GM18868 (cell line): ENCODE measurements around the gene KIF1A.
A peak's percentile ranks its signal among the peaks of the same experiment; 100 is the strongest.
"Not testable (repeated sequence)": the region's sequence is repeated elsewhere in the genome, so short reads cannot be mapped to it uniquely, and the experiment has no call there.

ENCODE experiments used
- ATAC-seq: cut with Tn5 transposase; IDR thresholded peaks from one replicate; pipeline ENCODE4 v1.9.1; 2021; ENCODE audit warnings: mild to moderate bottlenecking, moderate library complexity; ENCODE audit not compliant: unreplicated experiment

Gene KIF1A

DNA sequence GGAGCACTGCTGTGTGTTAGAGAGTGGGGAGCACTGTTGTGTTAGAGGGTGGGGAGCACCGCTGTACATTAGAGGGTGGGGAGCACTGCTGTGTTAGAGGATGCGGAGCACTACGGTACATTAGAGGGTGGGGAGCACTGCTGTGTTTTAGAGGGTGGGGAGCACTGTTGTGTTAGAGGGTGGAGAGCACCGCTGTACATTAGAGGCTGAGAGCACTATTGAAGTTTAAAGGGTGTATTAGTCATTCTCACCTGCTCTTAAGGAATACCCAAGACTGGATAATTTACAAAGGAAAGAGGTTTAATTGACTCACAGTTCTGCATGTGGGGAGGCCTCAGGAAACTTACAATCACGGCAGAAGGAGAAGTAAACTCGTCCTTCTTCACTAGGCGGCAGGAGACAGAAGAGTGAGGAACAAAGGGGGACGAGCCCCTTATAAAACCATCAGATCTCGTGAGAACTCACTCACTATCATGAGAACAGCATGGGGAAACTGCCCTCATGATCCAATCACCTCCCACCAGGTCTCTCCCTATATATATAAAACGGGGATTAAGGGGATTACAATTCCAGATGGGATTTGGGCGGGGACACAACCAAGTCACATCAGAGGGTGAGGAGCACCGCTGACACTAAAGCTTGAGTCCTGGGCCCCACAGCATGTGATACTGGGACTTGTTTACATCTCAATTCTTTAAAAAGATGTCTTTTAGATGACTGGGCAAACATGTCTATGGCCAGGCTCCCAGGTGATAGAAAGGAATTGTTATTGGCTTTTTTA is 29.1 kb upstream of the KIF1A start:
- ATAC-seq: no peak

DNA sequence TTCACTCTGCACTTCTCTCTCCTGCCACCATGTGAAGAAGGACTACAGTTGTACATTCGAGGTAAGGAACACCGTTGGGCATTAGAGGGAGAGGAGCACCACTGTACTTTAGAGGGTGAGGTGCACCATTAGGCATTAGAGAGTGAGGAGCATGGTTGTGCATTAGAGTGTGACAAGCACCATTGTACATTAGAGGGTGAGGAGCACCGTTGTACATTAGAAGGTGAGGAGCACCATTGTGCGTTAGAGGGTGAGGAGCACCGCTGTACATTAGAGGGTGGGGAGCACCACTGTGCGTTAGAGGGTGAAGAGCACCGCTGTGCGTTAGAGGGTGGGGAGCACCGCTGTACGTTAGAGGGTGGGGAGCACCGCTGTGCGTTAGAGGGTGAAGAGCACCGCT is 27.8 kb upstream of the KIF1A start:
- no peak for ATAC-seq

DNA sequence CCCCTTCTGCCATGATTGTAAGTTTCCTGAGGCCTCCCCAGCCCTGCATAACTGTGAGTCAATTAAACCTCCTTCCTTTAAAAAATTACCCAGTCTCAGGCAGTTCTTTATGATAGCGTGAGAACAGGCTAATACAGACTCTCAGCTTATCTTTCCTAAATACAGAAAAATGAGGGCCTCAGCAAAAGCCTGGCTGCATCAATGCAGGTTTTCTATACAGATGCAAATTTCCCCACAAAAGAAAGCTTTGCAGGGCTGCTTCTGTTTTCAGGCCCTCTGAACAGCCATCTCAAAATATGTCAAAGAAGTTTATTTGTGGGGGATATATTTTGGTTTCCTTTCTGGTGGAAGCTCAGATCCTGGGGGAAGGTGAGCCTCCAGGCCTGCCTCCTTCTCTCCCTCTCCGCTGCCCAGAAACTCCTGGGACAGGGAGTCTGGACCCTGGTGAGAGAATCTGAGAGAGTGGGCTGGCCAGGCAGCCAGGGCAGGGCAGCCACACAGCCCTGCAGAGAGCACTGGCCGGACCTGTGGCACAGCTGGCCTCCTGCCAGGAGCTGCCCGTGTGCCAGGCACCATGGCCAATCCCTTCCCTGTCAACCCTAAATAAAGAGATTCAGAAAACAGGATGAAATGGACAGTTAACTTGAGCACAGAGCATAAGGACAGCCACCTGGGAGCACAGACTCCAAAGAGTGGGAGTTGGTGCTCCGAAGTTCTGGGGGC is 27.0 kb upstream of the KIF1A start:
- ATAC-seq: no peak

DNA sequence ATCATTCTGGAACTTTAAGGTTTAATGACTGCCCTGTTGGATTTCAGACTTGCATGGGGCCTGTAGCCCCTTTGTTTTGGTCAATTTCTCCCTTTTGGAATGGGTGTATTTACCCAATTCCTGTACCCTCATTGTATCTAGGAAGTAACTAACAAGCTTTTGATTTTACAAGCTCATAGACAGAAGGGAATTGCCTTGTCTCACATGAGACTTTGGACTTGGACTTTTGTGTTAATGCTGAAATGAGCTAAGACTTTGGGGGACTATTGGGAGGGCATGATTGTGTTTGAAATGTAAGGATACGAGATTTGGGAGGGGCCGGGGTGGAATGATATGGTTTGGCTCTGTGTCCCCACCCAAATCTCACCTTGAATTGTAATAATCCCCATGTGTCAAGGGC is 26.3 kb upstream of the KIF1A start:
- not testable (repeated sequence) for ATAC-seq

DNA sequence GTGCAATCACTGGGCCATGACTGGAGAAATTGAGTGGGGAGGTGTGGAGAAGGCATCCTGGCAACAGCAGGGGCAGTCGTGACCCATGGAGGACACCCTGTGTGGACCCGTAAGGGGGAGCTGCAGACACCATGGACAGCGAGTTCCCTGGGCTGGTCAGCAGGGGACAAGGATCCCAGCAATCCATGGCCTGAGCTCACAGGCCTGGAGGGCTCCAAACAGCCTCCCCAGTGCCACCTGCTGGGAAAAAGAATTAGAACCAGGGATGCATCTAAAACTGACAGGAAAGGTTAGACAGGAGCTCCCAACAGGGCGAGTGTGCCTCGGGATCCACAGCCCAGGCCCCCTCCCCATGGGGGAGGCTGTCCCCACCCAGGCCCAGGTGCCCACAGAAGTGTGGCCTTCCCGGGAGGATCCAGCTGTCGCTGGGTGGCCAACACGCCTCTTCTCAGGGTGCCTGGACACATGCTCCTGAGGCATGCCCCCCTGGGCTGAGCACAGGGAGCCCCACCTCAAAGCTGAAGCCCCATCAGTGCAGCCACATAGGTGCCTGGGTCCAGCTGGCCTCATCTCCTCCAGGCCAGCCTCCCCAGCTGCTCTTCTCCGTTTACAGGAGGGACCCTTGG is 20.5 kb upstream of the KIF1A start:
- ATAC-seq: no peak

DNA sequence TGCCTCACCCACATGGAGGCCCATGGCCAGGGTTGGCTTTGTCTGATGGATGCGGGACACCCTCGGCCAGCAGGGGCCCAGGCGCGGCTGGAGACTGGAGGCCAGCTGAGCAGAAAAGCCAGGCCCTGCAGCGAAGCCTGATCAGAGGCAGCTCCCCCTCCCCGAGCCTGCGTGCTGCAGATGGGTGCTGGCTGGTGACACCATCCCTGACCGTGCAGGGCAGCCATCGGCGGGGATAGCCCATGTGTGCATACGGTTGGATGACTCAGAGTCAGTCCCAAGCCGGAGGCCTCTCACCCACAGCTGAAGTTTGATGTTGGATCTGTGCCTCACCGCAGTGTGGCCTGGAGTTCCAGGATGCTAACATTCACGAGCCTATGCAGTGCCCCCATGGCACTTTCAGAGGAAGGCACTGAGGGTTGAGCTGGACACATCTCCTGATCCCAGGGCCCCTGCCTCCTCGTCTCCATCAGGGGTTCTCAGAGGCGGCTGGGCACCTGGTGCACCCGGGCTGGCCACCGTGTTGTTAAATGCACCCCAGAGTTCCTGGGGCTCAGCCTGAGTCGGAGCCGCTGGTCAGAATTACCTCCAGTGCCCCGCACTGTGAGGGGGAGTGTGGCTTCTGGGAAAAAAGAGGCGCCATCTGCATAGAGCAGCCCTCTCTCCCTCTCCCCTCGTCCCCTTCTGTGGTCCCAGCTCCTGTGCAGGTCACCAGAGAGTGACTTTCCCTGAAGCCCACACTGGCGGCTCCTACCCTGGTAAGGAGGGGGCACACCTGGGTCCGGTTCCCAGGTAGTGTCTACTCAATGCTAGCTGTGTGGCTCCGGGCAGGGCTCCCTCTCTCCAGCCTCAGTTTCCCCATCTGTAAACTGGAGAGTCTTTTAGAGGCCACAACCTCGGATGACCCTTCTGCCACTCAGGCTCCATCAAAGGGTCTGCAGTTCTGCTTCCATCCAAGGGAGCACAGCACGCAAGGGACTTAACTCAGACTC is 19.4 kb upstream of the KIF1A start:
- no peak for ATAC-seq

DNA sequence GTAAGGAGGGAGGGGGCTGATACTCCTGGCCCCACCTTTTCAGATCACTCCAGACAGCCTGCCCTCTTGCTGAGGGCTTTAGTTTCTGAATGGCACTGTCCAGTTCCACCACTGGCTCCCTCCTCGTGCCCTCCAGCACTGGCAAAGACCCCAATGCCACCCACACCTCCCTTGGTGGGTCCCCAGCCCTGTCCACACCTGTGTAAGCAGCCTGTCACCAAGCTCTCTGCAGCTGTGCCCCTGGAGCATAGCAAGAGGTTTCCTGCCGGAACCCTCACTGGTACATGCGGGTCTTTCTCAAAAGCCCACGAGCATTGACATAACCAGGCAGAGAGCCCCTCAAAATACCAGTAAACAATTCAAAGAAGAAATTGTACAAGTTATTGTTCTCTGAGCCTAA is 17.6 kb upstream of the KIF1A start:
- ATAC-seq: no peak

DNA sequence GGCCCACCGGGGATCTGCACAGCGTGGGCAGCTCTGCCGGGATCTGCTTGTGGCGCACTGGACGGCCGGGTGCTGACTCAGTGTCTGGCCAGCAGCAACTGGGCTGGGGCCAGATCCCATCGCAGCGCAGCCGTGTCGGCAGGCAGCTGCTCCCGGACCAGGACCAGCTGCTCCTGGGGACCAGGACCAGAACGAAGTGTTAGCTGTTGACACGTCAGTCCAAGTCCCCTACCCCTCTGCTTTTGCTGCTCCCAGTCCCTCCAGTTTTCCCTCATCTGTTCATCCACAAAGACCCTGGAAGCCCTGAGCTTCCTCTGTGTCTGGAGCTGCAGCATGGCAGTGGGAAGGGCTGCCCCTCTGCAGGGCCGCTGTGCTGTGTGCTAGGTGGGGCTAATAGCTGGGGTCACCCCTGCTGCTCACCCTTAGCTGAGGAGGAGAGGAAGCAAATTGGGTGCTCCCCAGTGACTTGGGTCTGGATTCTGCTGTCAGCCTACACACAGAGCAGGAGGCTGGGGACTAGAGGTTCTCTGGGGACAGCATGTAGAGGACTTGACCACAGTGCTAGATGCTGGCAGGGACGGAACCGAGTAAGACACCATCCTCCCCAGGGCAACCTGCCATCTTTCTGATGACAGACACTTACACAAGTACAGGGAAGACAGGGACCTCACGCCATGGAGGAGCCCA is 16.9 kb upstream of the KIF1A start:
- ATAC-seq: no peak

DNA sequence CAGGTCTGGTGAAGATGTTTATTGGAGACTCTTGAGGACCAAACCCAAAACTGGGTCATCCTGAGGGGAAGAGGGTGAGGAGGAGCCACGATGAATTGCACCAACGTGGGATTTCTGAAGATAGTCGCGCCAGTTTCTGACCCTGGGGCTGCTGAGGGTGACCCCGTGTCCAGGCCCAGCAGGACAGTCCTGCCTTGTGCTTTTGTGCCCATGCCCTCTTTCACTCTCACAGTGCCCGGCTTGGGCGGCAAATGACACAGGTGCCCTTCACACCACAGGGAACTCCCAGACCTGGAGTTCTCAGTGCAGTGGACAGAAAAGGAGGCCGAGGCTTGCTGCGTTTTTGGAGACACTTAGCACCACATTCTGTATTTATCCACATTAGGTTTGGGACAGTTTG is 15.5 kb upstream of the KIF1A start:
- no peak for ATAC-seq

DNA sequence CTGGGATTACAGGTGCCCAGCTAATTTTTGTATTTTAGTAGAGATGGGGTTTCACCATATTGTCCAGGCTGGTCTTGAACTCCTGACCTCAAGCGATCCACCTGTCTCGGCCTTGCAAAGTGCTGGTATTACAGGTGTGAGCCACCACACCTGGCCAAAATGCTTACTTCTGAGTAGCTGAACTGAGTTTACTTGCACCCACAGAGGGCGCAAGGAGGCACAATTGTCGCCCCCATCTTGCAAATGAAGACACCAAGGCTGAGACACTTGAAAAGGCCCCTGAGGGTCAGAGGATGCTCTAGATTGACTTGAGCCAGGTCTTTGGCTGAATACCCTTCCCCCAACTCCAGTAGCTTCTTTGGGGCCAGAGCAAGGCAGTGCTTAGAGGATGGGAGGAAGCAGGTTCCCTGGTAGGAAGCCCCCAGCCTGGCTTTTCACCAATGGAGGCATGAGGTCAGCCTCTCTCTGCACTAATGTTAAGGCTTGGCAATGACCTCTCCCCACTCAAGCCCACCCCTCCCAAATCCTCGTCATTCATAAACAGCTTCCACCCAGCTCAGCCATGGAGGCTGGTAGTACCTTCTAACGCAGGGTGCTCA is 14.5 kb upstream of the KIF1A start:
- no peak for ATAC-seq

DNA sequence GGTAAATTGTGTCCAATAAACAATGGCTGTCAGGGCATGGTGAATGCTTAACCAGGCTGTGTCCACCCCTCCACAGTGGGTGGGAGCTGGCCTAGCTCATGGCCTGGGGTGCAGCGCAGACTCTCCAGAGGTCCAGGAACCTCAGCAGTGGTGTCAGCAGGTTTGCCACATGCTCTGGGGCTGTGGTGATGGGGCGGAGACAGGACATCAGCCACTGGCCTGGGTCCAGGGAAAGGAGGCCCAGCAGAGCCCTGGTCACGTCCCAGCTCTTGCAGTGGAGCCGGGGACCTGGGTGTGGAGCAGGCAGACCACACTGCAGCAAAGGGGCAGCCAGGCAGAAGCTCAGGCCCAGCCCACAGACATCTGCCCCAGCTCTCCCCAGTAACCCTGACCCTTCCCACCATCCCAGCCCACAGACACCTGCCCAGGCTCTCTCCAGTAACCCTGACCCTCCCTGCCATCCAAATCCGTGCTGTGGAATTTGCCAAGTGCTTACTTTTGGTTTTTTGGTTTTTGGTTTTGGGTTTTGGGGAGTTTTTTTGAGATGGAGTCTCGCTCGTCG is 13.8 kb upstream of the KIF1A start:
- no peak for ATAC-seq

DNA sequence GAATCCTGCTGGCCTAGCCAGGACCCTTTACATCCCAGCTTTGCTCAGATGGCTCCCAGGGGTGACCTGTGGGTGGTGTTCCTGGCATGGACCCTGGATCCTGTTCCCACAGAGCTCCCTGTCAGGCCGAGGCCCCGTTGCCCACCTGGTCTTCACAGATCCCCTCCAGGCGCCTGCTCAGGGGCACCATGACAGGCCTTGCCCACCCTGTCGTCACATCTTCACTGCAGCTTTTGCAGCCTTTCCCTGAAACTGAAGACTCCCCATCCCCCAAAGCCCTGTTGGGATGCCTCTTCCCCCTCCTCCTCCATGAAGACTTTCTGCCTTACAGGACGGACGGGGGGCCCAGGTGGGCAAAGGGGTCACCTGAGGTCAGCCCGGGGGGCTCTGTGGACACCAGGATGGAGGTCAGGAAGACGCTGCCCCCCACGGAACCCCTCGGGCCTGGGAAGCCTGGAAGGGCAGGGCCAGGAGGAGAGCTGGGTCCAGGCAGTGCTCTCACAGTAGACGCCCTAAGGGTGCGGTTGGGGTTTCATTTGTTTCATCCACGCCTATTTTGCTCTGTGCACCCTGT is 13.0 kb upstream of the KIF1A start:
- ATAC-seq: no peak

DNA sequence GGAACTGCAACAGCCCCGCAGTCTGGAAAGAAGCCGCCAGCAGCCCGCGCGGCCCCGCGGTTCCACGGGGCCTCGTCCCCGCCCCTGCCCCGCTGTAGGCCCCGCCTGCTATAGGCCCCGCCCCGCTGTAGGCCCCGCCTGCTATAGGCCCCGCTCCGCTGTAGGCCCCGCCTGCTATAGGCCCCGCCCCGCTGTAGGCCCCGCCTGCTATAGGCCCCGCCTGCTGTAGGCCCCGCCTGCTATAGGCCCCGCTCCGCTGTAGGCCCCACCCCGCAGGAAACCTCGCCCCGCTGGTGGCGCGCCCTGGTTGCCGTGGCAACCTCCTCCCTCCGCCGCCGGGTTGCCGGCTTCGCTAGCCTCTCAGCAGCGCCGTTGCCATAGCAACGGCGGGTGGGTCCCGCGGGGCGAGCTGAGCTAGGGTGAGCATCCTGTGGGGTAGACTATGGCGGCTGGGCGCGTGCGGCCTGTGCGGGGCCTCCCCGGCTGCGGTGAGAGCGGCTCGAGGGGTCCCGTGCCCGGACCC is 12.2 kb upstream of the KIF1A start:
- peak; percentile 89 for ATAC-seq

DNA sequence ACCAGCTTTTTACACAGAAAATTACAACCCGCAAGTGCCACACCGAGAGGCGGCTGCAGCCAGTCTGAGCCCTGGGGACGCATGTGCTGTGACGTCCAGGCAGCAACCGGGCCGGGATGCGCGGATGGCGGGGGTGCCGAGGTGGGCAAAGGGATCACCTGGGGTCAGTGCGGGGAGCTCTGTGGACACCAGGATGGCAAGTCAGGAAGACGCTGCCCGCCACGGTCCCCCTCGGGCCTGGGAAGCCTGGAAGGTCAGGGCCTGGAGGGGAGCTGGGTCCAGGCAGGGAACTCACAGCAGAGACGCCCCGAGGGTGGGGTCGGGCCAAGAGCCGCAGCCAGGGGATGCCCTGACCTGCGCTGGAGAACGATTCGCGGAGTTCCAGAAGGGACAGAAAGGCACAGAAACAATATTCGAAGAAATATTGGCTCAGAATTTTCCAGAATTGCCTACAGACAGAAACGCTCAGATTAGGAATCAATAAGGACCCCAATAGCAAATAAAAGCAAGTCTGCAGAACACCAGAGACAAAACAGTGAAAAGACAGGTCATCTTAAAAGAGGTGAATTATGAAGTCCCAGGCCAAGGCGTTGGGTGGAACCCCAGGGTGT is 11.7 kb upstream of the KIF1A start:
- no peak for ATAC-seq

DNA sequence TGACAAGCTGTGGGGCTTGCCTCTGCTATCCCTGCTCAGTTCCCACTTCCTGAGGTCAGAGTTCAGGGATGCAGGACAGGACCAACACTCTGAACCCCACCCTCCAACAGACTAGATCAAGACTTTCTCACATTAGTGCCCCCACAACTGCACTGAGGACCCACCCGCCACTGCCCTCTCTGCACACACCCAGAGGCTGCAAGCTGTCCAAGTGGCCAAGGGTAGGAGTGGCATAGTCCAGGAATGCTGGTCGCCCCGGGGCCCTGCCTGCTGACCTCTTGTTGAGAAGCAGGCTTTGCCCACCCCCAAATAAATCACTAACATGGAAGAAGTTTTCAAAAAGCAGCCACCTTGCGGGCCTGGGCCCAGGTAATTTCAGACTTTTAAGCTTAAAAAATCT is 5.5 kb upstream of the KIF1A start:
- no peak for ATAC-seq

DNA sequence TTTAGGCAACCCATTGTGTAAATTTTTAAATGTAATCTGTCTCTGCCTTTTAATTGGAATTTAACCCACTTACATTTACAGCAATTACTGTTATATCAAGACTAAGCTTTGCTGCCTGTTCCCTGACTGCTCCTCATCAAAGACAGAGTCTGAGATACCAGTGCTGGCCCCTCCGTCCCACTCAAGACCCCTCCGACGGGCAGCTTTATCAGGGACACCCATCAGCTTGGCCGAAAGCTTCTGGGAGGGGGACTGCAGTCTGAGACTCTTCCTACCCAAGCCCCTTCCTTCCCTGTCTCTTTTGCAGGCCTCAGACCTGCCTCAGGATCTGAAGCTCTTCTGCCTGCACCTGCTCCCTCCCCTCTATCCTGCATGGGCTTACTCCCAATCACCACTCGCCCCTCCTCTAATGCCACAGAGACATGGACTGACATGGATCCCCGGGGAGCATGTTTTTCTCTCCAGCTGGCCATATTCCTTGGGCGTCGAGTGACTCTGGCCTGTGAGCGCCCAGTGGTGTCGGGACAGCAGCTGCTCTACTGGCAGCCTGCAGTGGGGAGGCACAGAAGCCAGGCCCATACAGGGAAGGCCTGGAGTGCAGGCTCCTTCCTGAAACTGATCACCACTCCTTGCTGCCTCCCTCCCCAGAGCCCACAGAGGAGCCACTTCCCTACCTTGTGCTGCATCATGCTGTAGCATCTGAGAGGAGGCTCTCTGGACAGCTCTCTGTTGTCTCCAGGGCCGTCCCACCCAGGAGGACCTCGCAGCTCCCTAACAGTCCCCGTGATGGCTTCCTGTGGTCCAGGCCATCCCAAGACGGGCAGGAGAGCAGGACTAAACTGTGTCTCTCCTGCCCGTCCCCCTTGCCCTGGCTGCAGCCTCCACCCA is 3.7 kb upstream of the KIF1A start:
- ATAC-seq: no peak

DNA sequence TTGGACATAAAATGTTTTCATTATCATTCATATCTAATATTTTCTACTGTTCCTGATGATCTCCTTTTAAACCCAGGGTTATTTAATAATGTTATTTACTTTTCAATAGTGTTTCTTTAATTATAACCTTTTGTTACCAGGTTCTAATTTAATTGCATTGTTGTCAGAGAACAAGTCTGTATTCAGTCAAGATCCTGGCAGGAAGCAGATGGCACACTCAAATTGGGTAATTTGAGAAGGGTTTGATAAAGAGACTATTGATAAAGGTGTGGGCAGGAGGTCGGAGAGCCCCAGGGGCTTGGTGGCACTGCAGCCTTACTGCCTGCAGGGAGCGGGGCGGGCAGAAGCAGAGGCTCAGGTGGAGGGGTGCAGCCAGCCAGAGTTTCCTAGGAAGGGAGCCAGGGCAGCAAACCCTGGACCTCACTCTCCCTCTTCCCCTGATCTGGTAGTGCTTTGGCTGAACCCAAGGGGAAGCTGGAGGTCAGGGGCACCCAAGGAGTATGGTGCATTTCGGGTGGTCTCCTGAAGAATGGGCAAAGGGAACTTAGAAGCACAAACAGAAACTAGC is 2.3 kb upstream of the KIF1A start:
- no peak for ATAC-seq
